GM23338 (cell line): ENCODE results near the gene CHD9.

Source experiments
- CREB1 ChIP-seq: fragments of 250-450 bp; sonication (Bioruptor Pico); IDR thresholded peaks from 2 replicates; pipeline ENCODE4 v1.5.0; 2020; ENCODE audit warnings: low read depth, mild to moderate bottlenecking, moderate library complexity
- CTCF ChIP-seq, 2 experiments: fragments of 200-600 bp in 1 of 2; sonication (generic) in 1 of 2; conservative IDR thresholded peaks; 2 replicates each; pipeline versions ENCODE4 v1.5.1 to v1.6.1; 2016 to 2017; ENCODE audit warnings: antibody characterized with exemption in 2 of 2, low read depth in 2 of 2, mild to moderate bottlenecking in 2 of 2, moderate library complexity in 1 of 2
- EZH2 ChIP-seq: fragments of 200-600 bp; sonication (generic); IDR thresholded peaks from one replicate; pipeline ENCODE4 v1.8.0; 2017; ENCODE audit warnings: antibody characterized with exemption, mild to moderate bottlenecking, low read depth; ENCODE audit not compliant: unreplicated experiment
- EZH2phosphoT487 ChIP-seq: fragments of 200-600 bp; sonication (generic); IDR thresholded peaks from one replicate; pipeline ENCODE4 v1.8.1; 2018; ENCODE audit warnings: antibody characterized with exemption; ENCODE audit not compliant: unreplicated experiment
- JUNB ChIP-seq: IDR thresholded peaks from one replicate; pipeline ENCODE4 v1.6.1; 2016; ENCODE audit warnings: antibody characterized with exemption; ENCODE audit not compliant: unreplicated experiment
- NANOG ChIP-seq: IDR thresholded peaks from 2 replicates; pipeline ENCODE4 v1.6.1; 2016; ENCODE audit warnings: antibody characterized with exemption, borderline replicate concordance
- POLR2AphosphoS5 ChIP-seq: IDR thresholded peaks from 2 replicates; pipeline ENCODE4 v1.6.1; 2016; ENCODE audit warnings: antibody characterized with exemption, low read depth
- REST ChIP-seq: IDR thresholded peaks from one replicate; pipeline ENCODE4 v1.6.1; 2018; ENCODE audit warnings: antibody characterized with exemption; ENCODE audit not compliant: unreplicated experiment
- TF ChIP-seq, protein P1 (sequence below): fragments of 250-450 bp; sonication (Bioruptor Pico); IDR thresholded peaks from 2 replicates; pipeline ENCODE4 v1.5.0; 2020; ENCODE audit warnings: mild to moderate bottlenecking, moderate library complexity

- TF ChIP-seq CTCF (conservative IDR thresholded peaks at IDR 0.05; ENCODE audit: low read depth in 2 of 2): no peak
- no peak for TF ChIP-seq REST
- no peak for TF ChIP-seq POLR2AphosphoS5
- TF ChIP-seq EZH2phosphoT487: no peak
- TF ChIP-seq EZH2: no peak
- TF ChIP-seq, protein P1, sequence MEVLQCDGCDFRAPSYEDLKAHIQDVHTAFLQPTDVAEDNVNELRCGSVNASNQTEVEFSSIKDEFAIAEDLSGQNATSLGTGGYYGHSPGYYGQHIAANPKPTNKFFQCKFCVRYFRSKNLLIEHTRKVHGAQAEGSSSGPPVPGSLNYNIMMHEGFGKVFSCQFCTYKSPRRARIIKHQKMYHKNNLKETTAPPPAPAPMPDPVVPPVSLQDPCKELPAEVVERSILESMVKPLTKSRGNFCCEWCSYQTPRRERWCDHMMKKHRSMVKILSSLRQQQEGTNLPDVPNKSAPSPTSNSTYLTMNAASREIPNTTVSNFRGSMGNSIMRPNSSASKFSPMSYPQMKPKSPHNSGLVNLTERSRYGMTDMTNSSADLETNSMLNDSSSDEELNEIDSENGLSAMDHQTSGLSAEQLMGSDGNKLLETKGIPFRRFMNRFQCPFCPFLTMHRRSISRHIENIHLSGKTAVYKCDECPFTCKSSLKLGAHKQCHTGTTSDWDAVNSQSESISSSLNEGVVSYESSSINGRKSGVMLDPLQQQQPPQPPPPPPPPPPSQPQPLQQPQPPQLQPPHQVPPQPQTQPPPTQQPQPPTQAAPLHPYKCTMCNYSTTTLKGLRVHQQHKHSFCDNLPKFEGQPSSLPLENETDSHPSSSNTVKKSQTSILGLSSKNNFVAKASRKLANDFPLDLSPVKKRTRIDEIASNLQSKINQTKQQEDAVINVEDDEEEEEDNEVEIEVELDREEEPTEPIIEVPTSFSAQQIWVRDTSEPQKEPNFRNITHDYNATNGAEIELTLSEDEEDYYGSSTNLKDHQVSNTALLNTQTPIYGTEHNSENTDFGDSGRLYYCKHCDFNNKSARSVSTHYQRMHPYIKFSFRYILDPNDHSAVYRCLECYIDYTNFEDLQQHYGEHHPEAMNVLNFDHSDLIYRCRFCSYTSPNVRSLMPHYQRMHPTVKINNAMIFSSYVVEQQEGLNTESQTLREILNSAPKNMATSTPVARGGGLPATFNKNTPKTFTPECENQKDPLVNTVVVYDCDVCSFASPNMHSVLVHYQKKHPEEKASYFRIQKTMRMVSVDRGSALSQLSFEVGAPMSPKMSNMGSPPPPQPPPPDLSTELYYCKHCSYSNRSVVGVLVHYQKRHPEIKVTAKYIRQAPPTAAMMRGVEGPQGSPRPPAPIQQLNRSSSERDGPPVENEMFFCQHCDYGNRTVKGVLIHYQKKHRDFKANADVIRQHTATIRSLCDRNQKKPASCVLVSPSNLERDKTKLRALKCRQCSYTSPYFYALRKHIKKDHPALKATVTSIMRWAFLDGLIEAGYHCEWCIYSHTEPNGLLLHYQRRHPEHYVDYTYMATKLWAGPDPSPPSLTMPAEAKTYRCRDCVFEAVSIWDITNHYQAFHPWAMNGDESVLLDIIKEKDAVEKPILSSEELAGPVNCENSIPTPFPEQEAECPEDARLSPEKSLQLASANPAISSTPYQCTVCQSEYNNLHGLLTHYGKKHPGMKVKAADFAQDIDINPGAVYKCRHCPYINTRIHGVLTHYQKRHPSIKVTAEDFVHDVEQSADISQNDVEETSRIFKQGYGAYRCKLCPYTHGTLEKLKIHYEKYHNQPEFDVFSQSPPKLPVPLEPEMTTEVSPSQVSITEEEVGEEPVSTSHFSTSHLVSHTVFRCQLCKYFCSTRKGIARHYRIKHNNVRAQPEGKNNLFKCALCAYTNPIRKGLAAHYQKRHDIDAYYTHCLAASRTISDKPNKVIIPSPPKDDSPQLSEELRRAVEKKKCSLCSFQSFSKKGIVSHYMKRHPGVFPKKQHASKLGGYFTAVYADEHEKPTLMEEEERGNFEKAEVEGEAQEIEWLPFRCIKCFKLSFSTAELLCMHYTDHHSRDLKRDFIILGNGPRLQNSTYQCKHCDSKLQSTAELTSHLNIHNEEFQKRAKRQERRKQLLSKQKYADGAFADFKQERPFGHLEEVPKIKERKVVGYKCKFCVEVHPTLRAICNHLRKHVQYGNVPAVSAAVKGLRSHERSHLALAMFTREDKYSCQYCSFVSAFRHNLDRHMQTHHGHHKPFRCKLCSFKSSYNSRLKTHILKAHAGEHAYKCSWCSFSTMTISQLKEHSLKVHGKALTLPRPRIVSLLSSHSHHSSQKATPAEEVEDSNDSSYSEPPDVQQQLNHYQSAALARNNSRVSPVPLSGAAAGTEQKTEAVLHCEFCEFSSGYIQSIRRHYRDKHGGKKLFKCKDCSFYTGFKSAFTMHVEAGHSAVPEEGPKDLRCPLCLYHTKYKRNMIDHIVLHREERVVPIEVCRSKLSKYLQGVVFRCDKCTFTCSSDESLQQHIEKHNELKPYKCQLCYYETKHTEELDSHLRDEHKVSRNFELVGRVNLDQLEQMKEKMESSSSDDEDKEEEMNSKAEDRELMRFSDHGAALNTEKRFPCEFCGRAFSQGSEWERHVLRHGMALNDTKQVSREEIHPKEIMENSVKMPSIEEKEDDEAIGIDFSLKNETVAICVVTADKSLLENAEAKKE (CRISPR knock-in tag): no peak
- no peak for TF ChIP-seq JUNB
- no peak for TF ChIP-seq CREB1 (CRISPR knock-in tag)
- TF ChIP-seq NANOG: no peak
These were observed 27.7 kb downstream of the CHD9 start for GRCh38 chr16:53082509-53082908.
